ENCODE data around the gene MROH9.

Gene MROH9

GRCh38 chr1:170967042-170967910 is 31.9 kb downstream of the MROH9 start:
- no peak for DNase-seq (ENCODE audit: low read depth)

GRCh38 chr1:170970256-170970655 is 34.9 kb downstream of the MROH9 start:
- no peak for DNase-seq (ENCODE audit: low read depth)

- DNase-seq (ENCODE audit: low read depth): no peak
Observed at GRCh38 chr1:170978371-170978910, 43.1 kb downstream of the MROH9 start.

- no peak for DNase-seq (ENCODE audit: low read depth)
Observed at GRCh38 chr1:170985406-170985805, 50.1 kb downstream of the MROH9 start.

DNA sequence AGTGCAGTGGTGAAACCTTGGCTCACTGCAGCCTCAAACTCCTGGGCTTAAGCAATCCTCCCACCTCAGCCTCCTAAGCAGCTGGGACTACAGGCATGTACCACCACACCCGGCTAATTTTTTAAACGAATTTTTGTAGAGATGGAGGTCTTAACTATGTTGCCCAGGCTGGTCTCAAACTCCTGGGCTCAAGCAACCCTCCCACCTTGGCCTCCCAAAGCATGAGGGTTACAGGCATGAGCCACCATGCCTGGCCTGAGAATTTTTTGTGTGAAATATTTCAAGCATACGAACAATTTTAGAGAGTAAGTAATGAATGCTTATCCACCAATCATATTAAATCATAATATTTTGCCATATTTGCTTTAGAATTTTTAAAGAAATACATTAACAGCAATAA is 51.6 kb downstream of the MROH9 start:
- DNase-seq (ENCODE audit: low read depth): no peak

DNA sequence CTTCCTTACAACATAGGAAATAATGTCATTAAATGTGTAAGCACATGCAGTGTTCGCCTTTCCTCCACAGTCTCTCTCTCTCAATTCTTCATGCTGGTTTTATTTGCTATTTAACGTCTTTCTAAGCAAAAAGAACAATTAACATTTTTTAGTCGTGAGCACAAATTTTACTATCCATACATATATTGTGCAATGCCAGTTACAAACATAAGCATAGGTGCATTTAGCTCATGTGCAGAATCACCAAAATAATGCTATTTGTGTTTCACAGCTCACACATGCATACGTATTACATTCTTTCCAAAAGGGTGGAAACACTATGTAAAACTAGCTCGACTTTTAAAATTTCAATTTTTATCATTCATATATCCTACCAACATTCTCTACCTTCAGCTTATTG is 52.1 kb downstream of the MROH9 start:
- DNase-seq (ENCODE audit: low read depth): no peak

DNA sequence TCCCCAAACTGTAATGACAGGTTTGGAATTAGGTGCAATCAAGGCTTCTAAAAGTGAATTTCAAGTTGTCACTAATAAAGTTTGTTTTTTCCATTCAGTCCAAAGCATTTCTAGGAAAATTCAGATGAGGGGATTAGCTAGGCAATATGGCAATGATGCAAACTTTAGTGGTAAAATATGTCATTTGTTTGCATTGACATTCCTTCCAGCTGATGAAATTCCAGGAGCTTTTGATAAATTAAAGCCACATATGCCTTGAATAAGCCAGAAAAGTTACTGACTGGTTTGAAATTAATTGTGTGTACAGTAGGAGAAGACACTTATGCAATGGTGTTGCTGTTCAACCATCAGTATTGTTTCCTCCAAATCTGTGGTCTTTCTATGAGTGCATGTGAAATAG is 57.8 kb downstream of the MROH9 start:
- no peak for DNase-seq (ENCODE audit: low read depth)

- DNase-seq (ENCODE audit: low read depth): no peak
Observed at GRCh38 chr1:170993717-170994116, 58.4 kb downstream of the MROH9 start.

DNA sequence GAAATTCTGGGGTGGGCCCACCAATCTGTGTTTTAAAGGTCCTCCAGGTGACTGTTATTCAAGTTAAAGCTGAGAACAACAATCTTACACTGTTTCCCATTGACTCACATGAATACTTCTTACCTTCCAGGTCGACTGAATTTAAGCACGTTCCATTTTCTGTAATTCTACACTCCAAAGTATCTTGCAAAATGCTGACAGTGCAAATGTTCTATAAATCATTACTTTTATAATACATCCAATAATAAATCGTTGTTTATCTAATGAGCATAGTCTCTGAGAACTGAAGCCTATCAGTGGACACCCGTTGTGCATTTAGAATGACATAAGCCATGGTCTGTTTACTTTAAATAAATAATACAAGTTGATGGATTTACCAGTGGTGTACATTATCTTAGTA is 79.5 kb downstream of the MROH9 start:
- DNase-seq (ENCODE audit: low read depth): no peak

- no peak for DNase-seq (ENCODE audit: low read depth)
Observed at GRCh38 chr1:171017426-171017825, 82.1 kb downstream of the MROH9 start.

DNA sequence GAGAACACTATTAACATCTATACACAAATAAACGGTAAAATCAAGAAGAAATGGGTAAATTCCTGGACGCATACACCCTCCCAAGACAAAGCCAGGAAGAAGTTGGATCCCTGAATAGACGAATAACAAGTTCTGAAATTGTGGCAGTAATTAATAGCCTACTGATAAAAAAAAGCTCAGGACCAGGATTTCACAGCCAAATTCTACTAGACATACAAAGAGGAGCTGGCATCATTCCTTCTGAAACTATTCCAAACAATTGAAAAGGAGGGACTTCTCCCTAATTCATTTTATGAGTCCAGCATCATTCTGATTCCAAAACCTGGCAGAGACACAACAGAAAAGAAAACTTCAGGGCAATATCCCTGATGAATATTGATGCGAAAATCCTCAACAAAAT is 84.6 kb downstream of the MROH9 start:
- DNase-seq (ENCODE audit: low read depth): no peak

DNA sequence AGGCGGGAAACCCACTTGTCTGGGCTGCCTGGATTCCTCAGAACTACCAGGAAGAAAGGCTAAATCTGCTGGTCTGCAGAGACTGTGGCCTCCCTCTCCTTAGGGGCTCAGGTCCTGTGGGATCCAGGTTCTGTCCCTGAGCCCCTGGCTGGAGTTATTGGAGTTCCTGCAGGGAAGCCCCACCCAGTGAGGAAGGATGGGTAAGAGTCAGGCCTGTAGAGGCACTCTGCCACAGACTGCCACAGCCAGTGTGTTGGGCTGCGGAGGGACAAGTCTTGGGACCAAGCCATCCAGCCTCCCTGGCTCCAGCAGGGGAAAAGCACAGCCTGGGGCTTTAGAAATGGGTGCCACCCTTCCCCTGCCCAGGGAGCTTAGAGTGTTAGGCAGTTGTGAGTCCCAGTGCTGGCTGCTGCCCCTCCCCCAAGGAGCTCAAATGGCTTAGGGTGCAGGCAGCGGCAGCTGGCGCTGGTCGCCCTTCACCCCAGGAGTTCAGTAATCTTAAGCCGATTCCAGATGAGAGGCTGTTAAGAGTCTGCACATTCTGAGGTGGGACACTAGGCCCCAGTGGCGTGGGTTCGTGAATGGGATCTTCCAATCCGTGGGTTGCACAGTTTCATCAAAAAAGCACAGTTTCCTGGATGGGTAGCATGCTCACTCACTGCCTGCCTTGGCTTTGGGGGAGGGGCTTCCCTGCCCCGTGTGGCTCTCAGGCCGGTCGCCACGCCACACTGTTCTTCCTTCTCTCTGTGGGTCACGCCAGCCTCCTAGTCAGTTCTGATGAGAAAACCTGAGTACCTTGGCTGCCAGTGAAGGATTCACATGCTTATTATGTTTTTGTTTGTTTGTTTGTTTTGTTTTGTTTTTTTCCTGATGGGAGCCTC is 97.7 kb downstream of the MROH9 start:
- no peak for DNase-seq (ENCODE audit: low read depth)

DNA sequence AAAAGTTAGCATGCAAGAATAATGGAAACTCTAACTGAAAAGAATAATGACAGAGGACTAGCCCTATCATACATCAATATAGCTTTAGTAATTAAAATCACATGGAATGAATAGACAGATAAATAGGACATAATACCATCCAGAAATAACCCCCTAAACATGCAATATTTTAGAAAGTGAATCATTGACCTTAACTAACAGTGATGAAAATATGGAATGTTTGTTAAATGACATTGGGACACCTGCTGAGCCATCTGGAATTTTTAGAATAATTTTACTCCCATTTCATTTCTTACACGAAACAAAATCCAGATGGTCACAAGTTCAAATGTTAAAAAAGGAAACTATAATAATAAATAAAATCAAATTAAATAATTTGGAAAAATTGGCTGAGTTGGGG is 102.3 kb downstream of the MROH9 start:
- no peak for DNase-seq (ENCODE audit: low read depth)

DNA sequence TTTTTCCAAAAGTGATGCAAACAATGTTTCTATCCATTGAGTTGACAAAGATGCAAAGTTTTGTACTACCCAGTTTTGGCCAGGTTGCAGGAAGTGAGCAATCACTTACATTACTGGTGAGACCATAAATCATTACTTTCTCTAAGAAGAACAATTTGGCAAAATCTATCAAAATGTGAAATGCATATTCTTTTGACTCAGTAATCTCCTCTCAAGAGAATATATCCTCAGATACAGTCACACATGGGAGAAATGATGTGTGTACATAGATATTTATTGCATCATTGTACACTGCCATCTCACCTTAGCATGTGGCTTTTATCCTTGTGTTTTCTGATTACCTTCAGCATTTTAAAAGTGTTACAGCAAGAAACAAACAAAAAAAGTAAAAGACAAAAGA is 103.0 kb downstream of the MROH9 start:
- no peak for DNase-seq (ENCODE audit: low read depth)

- DNase-seq (ENCODE audit: low read depth): no peak
Observed at GRCh38 chr1:171048014-171048413, 112.7 kb downstream of the MROH9 start.

- DNase-seq (ENCODE audit: low read depth): no peak
Observed at GRCh38 chr1:171052977-171053376, 117.6 kb downstream of the MROH9 start.

DNA sequence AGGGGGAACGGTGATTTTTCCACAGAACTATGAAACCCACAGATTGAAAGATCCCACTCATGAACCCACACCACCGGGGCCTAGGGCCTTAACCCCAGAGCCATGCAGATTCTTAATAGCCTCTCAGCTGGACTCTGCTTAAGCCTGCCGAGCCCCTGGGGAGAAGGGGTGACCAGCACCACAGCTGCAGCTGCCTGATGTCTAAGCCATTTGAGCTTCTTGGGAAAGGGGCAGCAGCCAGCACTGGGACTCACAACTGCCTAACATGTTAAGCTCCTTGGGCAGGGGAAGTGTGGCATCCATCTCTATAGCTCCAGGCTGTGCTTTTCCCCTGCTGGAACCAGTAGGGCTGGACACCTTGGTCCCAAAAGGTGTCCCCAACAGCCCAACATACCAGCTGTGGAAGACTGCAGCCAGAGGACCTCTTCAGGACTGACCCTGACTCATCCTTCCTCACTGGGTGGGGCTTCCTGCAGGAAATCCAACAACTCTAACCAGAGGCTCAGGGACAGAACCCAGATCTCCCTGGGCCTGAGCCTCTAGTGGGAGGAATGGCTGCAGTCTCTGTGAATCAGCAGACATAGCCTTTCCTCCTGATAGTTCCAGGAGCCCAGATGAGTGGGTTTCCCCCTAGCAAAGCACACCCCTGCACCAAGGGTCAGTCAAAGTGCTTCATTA is 120.8 kb downstream of the MROH9 start:
- no peak for DNase-seq (ENCODE audit: low read depth)

DNA sequence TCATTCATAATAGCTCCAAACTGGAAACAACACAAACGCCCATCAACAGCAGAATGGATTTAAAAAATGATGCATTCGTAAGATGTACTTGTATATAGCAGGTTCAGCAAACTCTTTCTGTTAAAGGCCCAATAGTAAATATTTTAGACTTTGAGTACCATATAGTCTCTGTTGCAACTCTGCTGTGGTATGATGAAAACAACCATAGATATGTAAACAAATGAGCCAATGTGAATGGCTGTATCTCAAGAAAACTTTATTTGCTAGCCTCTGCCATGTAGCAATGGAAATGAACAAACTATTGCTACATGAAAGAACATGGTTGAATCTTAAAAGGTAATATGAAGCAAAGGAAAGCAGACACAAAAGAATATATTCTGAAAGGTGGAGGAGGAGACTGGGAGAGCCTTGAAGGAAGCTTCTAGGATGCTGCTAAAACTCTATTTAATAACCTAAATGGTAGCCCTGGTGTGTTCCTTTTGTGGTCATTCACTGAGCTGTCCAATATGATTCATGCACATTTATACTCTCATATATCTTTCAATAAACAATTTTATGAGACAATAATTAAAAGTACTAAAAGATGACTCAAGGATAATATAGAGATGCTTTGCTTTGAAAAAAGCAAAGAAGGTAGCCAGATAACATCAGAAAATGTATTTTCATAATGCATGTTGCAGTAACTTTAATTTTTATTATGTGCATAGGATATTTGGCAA is 126.2 kb downstream of the MROH9 start:
- DNase-seq (ENCODE audit: low read depth): no peak

DNA sequence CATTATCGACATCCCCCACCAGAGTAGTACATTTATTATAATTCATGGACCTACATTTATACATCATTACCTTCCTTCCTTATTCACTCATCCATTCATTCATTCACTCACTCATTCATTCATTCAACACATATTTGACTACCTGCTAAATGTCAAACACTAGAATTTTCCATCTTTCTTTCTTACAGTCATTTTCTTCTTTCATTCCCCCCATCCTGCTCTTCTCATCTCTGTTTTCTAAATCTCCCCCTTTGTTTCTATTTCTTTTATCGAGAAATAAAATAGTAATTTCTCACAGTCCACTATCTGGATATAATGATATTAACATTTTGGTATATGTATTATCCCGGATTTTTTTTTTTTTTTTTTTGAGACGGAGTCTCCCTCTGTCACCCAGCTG is 127.6 kb downstream of the MROH9 start:
- DNase-seq (ENCODE audit: low read depth): no peak

DNA sequence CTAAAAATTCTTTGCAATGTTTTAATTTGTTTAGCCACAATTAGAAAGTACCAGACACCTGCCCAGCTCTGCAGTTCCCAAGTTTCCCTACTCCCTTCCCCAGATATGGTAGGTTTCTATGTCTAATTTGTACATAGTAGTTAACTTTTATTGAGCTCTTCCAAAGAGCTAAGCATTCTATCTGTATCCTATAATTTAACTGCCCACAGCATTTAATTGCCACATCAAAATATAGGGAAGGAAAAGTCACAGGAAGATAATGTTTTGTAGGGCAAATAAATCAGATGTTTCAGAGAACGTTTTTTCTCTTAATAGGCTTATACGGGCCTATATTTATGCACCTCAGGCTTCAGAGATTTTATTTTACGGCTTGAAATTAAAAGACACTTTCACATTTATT is 139.7 kb downstream of the MROH9 start:
- DNase-seq (ENCODE audit: low read depth): no peak

- DNase-seq (ENCODE audit: low read depth): no peak
Observed at GRCh38 chr1:171081314-171081753, 146.0 kb downstream of the MROH9 start.

DNA sequence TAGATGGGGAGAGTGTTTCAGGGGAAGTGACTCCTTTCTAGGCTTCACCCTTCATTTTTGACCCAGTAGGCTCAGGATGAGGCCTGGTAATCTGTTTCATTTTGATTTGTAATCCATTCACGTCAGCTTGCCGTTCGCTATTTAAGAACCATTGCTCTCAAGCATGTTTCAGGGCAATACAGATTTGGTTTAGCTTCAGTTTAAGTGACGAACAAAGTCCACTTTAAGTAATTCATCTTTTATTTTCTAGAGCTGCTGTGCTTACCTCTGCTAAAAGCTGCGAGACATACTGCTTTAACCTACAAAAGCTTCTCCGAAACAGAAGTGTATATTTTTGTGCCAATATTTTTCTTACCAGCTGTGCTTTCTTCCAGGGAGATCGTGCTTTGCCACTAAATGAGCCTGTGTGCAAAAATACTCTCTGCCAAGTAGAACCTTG is 146.4 kb downstream of the MROH9 start:
- DNase-seq (ENCODE audit: low read depth): no peak

All from stimulated activated CD8-positive, alpha-beta memory T cell treated with anti-CD3 and anti-CD28 coated beads, Interleukin-12 subunit alpha, Interleukin-12 subunit beta, amount 100 ng/mL, for 1 hour (primary cell).